DMS79 treated with DMSO at 0.1 percent for 48 hours (cell line): ENCODE data around the gene NRG2.

Experiments
- DNase-seq: peaks from one replicate; lab custom pipeline; 2025; lab: John Stamatoyannopoulos, UW

The NRG2 gene

GRCh38 chr5:140041099-140041491, 2.0 kb downstream of the NRG2 start:
- no peak for DNase-seq

- DNase-seq: no peak
Measured at GRCh38 chr5:140040358-140040757, 2.7 kb downstream of the NRG2 start.

- DNase-seq: no peak
Measured at GRCh38 chr5:140039561-140039960, 3.5 kb downstream of the NRG2 start.

- DNase-seq: peak; percentile 37
Measured at GRCh38 chr5:140038373-140038957, 4.6 kb downstream of the NRG2 start.

GRCh38 chr5:140037012-140037411, 6.1 kb downstream of the NRG2 start:
- DNase-seq: no peak

- no peak for DNase-seq
Measured at GRCh38 chr5:140035881-140036280, 7.2 kb downstream of the NRG2 start.

GRCh38 chr5:140033037-140033760, 9.9 kb downstream of the NRG2 start:
- no peak for DNase-seq

GRCh38 chr5:140032296-140032695, 10.8 kb downstream of the NRG2 start:
- DNase-seq: no peak

- no peak for DNase-seq
Measured at GRCh38 chr5:140027807-140028206, 15.3 kb downstream of the NRG2 start.

GRCh38 chr5:140025736-140026135, 17.4 kb downstream of the NRG2 start:
- no peak for DNase-seq

- no peak for DNase-seq
Measured at GRCh38 chr5:140024928-140025327, 18.2 kb downstream of the NRG2 start.

GRCh38 chr5:140023611-140024191, 19.4 kb downstream of the NRG2 start:
- no peak for DNase-seq

- DNase-seq: no peak
Measured at GRCh38 chr5:140020601-140021177, 22.4 kb downstream of the NRG2 start.

- no peak for DNase-seq
Measured at GRCh38 chr5:140018920-140019644, 24.0 kb downstream of the NRG2 start.

GRCh38 chr5:140018517-140018916, 24.6 kb downstream of the NRG2 start:
- DNase-seq: no peak

- DNase-seq: no peak
Measured at GRCh38 chr5:140018096-140018481, 25.0 kb downstream of the NRG2 start.

- DNase-seq: no peak
Measured at GRCh38 chr5:140017397-140018095, 25.6 kb downstream of the NRG2 start.

- DNase-seq: no peak
Measured at GRCh38 chr5:140015706-140016105, 27.4 kb downstream of the NRG2 start.

GRCh38 chr5:140014751-140015150, 28.3 kb downstream of the NRG2 start:
- no peak for DNase-seq

GRCh38 chr5:140013536-140013935, 29.6 kb downstream of the NRG2 start:
- DNase-seq: no peak

- DNase-seq: no peak
Measured at GRCh38 chr5:140012443-140012842, 30.7 kb downstream of the NRG2 start.

- DNase-seq: no peak
Measured at GRCh38 chr5:140011297-140011802, 31.7 kb downstream of the NRG2 start.
